Stomach smooth muscle (tissue), 2 donors: Measurements from ENCODE around the gene PACRG.
"Not testable (repeated sequence)": the region's sequence is repeated elsewhere in the genome, so short reads cannot be mapped to it uniquely, and the experiment has no call there.

Source experiments
- H3K27ac ChIP-seq: one replicate; pipeline ENCODE4 v1.7.0; 2013; ENCODE audit warnings: mild to moderate bottlenecking, low read length, inconsistent platforms
- H3K27me3 ChIP-seq, 2 donors: one replicate each; pipeline ENCODE4 v1.7.0; 2013; ENCODE audit warnings: low read length in 2 of 2; ENCODE audit not compliant: insufficient read depth in 2 of 2, control insufficient read depth in 1 of 2
- H3K36me3 ChIP-seq, 2 donors: one replicate each; pipeline ENCODE4 v1.7.0; 2013; ENCODE audit warnings: low read length in 2 of 2; ENCODE audit not compliant: control insufficient read depth in 2 of 2, insufficient read depth in 2 of 2
- H3K4me1 ChIP-seq: one replicate; pipeline ENCODE4 v1.7.0; 2013; ENCODE audit warnings: low read length; ENCODE audit not compliant: control insufficient read depth, insufficient read depth
- H3K4me3 ChIP-seq, 2 donors: one replicate each; pipeline ENCODE4 v1.7.0; 2013; ENCODE audit warnings: low read length in 2 of 2
- H3K9ac ChIP-seq, 2 donors: one replicate each; pipeline ENCODE4 v1.7.0; 2013; ENCODE audit warnings: low read length in 2 of 2, mild to moderate bottlenecking in 1 of 2
- H3K9me3 ChIP-seq, 2 donors: one replicate each; pipeline ENCODE4 v1.7.0; 2013; ENCODE audit warnings: low read length in 2 of 2; ENCODE audit not compliant: control insufficient read depth in 2 of 2
- donor health status: healthy.
- donor health status: Pancreatic carcinoma.

Gene PACRG

GRCh38 chr6:163308629-163309440, 581.1 kb downstream of the PACRG start:
- Histone ChIP-seq H3K27ac (no peak overlapping the region), H3K4me3 (no peak overlapping the region), H3K36me3 (no peaks in the 10 kb centered on the region), H3K27me3 (no peaks in the 10 kb centered on the region), H3K9ac (no peak overlapping the region), H3K4me1 (no peaks in the 10 kb centered on the region), H3K9me3 (peaks cover 0 to 5% of the 10 kb centered on the region in 2 donors)

DNA sequence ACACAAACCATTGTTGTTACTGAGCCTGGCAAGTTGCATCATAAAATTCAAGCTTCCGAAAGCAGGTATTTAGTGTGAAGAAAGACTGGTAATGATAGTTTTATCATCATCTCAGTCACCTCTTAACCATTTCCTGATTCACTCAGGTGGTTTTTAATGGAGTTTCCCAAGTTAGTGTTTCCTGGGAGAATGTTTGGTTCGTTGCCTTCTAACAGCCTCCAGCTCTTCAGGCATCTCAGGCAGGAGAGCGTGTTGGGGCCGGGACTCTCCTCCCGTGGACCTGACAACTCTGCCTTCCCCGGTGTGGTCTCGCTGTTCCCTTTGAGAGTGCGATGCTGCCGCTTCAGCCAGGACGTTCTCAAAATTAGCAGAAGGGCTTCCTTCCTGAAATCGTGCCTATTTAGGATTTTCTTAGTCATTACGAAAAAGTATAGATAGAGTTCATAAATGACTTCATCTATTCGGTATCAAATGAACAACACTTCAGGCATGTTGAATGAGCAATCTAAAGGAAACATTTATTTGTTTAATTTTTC, 581.8 kb downstream of the PACRG start:
- H3K4me3 ChIP-seq: no peak overlapping the region
- no peak overlapping the region for H3K27ac ChIP-seq
- no peaks in the 10 kb centered on the region for H3K4me1 ChIP-seq
- H3K9ac ChIP-seq: no peak overlapping the region
- H3K36me3 ChIP-seq: no peaks in the 10 kb centered on the region
- H3K27me3 ChIP-seq: no peaks in the 10 kb centered on the region
- H3K9me3 ChIP-seq: peaks cover 0 to 5% of the 10 kb centered on the region in 2 donors

DNA sequence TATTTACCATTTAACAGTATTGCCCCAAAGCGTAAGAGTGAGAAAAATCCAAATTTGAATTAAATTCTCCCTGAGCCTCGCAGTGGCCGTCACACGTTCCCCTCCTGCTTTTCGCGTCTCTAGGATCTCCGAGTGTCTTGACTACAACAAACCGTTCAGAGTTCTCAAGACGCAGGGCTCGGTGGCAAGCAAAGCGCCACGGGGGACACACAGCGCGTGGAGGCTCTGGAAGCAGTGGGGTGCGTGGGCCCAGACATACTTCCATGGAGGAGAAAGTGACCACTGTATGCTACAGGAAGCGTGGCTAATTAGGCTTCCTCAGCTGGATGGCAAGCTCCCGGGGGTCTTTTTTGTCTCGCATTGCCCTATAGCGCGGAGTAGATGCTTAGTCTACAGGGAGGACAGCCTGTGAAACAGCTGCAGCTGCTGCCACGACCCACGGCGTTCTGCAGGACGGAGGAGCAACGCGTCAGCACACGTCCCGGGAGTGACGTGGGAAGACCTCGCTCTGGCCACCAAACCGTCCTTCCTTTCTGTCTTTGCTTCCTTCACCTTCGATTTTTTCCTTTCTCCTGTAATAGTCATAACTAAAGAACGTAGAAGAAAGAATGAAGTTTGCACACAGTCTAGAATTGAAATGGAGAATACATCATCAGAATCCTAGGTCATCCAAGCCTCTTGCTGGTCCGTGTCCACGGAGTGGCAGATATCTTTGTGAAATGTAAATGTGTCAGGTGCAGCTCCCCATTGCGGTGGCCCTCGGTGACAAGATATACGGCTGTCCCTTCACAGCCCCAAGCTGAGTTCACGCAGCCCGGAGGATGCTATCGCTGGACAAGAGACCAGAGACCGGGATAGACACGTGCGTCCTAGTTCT, 582.6 kb downstream of the PACRG start:
- Histone ChIP-seq H3K36me3 (no peaks in the 10 kb centered on the region), H3K4me1 (no peaks in the 10 kb centered on the region), H3K27ac (no peak overlapping the region), H3K27me3 (no peaks in the 10 kb centered on the region), H3K9ac (no peak overlapping the region), H3K4me3 (no peak overlapping the region), H3K9me3 (peaks cover 0 to 5% of the 10 kb centered on the region in 2 donors)

GRCh38 chr6:163310973-163311383, 583.2 kb downstream of the PACRG start:
- Histone ChIP-seq H3K4me1 (no peaks in the 10 kb centered on the region), H3K9ac (no peak overlapping the region), H3K36me3 (no peaks in the 10 kb centered on the region), H3K9me3 (peaks cover 0 to 5% of the 10 kb centered on the region in 2 donors), H3K4me3 (no peak overlapping the region), H3K27ac (no peak overlapping the region), H3K27me3 (no peaks in the 10 kb centered on the region)

GRCh38 chr6:163311830-163312229, 584.1 kb downstream of the PACRG start:
- no peaks in the 10 kb centered on the region for H3K27me3 ChIP-seq
- no peaks in the 10 kb centered on the region for H3K36me3 ChIP-seq
- no peak overlapping the region for H3K4me3 ChIP-seq
- no peak overlapping the region for H3K9ac ChIP-seq
- no peaks in the 10 kb centered on the region for H3K4me1 ChIP-seq
- H3K27ac ChIP-seq: no peak overlapping the region
- H3K9me3 ChIP-seq: peaks cover 0 to 5% of the 10 kb centered on the region in 2 donors

DNA sequence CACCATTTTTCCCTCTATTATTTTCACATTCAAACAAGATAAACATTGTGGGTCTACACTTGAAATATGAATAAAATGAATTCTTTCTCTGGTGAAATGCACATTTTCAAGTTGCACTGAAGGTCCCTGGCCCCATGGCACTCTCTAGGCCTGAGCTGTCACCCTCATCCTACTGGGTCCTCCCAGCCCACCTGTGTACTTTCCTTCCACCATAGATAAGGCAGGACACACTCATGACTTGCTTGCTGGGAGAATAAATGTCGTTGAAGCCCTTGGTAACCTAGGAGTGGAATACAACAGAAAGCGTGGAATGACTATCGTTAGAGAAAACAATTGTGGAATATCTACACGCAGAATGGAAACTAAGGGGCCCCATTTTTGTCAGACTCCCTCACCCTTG, 585.8 kb downstream of the PACRG start:
- no peaks in the 10 kb centered on the region for H3K36me3 ChIP-seq
- H3K27ac ChIP-seq: no peak overlapping the region
- no peaks in the 10 kb centered on the region for H3K4me1 ChIP-seq
- H3K9me3 ChIP-seq: peaks cover 0 to 5% of the 10 kb centered on the region in 2 donors
- H3K9ac ChIP-seq: no peak overlapping the region
- H3K27me3 ChIP-seq: no peaks in the 10 kb centered on the region
- H3K4me3 ChIP-seq: no peak overlapping the region

- Histone ChIP-seq H3K9me3 (peaks cover 0 to 5% of the 10 kb centered on the region in 2 donors), H3K9ac (no peak overlapping the region), H3K4me3 (no peak overlapping the region), H3K4me1 (no peaks in the 10 kb centered on the region), H3K27ac (no peak overlapping the region), H3K27me3 (no peaks in the 10 kb centered on the region), H3K36me3 (no peaks in the 10 kb centered on the region)
Observed at GRCh38 chr6:163313981-163314380, 586.2 kb downstream of the PACRG start.

DNA sequence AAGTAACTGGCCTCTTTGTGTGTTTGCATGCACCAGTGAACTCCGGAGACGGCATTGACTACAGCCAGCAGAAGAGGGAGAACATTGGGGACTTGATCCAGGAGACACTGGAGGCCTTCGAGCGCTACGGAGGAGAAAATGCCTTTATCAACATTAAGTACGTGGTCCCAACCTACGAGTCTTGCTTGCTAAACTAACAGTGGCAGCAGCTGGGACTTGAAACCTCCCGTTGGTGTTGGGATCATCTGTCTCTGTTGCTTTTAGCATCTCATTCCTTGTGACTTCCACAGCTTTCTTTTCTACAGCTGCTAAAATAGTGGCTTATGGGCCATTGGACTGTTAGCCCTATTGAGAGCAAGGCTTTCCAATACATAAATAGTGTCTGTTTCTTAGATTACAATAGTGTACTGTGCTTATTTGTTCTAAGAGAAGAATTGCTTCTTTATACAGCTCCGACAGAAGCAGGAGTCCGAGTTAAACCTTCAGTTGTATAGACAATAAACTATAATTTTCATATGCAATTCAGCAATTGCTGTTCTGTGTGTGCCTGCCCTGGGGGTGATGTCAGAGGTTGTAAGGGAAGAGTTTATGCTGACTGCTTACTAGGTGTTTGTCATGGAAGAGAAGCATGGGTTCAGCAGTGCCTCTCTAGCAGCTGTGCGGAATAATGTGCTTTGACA, 587.2 kb downstream of the PACRG start:
- peaks cover 0 to 5% of the 10 kb centered on the region in 2 donors for H3K9me3 ChIP-seq
- no peaks in the 10 kb centered on the region for H3K27me3 ChIP-seq
- H3K9ac ChIP-seq: no peak overlapping the region
- no peak overlapping the region for H3K27ac ChIP-seq
- no peaks in the 10 kb centered on the region for H3K36me3 ChIP-seq
- no peak overlapping the region for H3K4me3 ChIP-seq
- H3K4me1 ChIP-seq: no peaks in the 10 kb centered on the region

DNA sequence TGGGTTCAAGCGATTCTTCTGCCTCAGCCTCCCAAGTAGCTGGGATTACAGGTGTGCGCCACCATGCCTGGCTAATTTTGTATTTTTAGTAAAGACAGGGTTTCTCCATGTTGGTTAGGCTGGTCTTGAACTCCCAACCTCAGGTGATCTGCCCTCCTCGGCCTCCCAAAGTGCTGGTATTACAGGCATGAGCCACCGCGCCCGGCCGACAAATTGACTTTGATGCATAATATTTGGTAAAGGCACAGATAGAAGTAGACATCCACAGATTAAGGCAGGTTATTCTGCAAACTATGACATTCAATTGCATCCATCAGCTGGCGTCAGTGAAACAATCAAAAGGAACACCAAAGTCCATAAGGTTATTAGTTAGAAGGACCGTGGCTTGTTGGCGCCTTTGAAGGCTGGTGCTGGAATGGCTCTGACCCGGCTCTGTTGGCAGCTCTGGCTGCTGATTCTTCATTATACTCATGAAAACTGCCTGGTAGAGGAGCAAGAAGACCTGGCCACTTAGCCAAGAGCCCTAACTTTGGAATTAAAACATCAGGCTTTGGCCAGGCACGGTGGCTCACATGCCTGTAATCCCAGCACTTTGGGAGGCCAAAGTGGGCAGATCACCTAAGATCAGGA, 589.2 kb downstream of the PACRG start:
- H3K4me1 ChIP-seq, H3K9me3 ChIP-seq, H3K36me3 ChIP-seq, H3K27ac ChIP-seq, H3K4me3 ChIP-seq, H3K27me3 ChIP-seq, H3K9ac ChIP-seq: not testable (repeated sequence)
